Kidney epithelial cell (primary cell): ENCODE measurements around the gene AFF3. TPM values are rescaled to one million over a fixed set of nuclear protein-coding genes. Genes with fewer than 3 reads are reported as not detected.

Experiments used
- DNase-seq: peaks from one replicate; pipeline ENCODE4 v3.0.0-alpha.2; 2010; ENCODE audit warnings: low read depth
- H3K27me3 ChIP-seq: 2 replicates; pipeline ENCODE4 v1.6.0; 2011; ENCODE audit warnings: low read length; ENCODE audit not compliant: control insufficient read depth, insufficient read depth
- H3K36me3 ChIP-seq: 2 replicates; pipeline ENCODE4 v1.5.1; 2011; ENCODE audit warnings: low read length; ENCODE audit not compliant: control insufficient read depth, insufficient read depth
- H3K4me3 ChIP-seq: 2 replicates; pipeline ENCODE4 v1.5.1; 2011; ENCODE audit warnings: low read depth, mild to moderate bottlenecking, control low read depth, low read length
- total RNA-seq: library from RNA; depleted of rRNA; stranded (reverse); fragments of >200 nt; gene quantifications from 2 replicates; pipeline ENCODE4 v1.2.3, GENCODE V29; 2015
- TF ChIP-seq, protein P1 (sequence below): IDR thresholded peaks from 2 replicates; pipeline ENCODE4 v1.5.1; 2011; ENCODE audit warnings: mild to moderate bottlenecking, moderate library complexity, low read length, control low read depth, inconsistent platforms; ENCODE audit not compliant: insufficient read depth, poor library complexity, severe bottlenecking

AFF3 gene
- total RNA-seq, 1 donor from 2014 or later, result 13.9 TPM

DNA sequence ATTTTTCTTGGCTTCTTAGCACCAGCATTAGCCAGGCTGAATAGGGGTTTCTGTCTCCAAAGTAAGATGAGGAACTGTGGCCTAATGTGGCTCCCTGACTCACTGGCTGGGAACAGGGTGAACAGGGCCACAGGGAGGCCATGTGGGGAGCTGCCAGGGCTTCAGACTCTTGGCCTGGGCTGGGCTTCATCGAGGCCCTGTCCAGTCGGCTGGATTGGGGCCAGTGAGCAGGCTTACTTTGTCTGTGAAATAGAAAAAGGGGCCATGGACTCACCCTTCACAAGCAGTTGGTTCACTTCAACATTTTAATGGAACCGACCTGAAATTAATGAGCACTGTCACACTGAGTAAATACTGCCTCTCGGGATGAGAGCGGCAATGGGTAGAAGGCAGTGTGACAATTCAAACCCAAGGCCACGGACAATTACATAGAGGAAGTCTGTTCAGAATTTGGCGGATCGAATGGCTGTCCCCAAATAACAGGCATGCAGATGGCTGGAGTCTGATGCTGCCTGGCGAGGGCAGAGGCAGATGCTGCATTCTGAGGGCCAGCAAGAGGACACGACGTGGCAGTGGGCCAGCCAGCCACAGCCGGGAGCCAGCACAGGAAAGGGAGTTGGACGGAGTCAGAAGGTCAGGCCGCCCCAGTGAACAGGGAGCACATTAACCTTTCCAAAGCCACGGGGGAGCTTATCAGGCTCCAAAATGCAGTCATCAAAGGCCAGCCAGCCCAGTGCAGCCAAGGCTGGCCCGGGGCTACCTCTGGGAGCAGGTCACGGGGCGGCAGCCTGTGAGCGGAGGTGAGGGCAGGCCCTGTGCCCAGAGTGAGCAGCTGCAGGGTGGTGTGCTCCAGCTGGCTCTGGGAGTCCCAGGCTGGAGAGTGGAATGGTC is 506.0 kb downstream of the AFF3 start:
- TF ChIP-seq, protein P1, sequence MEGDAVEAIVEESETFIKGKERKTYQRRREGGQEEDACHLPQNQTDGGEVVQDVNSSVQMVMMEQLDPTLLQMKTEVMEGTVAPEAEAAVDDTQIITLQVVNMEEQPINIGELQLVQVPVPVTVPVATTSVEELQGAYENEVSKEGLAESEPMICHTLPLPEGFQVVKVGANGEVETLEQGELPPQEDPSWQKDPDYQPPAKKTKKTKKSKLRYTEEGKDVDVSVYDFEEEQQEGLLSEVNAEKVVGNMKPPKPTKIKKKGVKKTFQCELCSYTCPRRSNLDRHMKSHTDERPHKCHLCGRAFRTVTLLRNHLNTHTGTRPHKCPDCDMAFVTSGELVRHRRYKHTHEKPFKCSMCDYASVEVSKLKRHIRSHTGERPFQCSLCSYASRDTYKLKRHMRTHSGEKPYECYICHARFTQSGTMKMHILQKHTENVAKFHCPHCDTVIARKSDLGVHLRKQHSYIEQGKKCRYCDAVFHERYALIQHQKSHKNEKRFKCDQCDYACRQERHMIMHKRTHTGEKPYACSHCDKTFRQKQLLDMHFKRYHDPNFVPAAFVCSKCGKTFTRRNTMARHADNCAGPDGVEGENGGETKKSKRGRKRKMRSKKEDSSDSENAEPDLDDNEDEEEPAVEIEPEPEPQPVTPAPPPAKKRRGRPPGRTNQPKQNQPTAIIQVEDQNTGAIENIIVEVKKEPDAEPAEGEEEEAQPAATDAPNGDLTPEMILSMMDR, result no peak
- no peak overlapping the region for H3K4me3 ChIP-seq
- DNase-seq, result no peak
- no peaks in the 10 kb centered on the region for H3K27me3 ChIP-seq
- H3K36me3 ChIP-seq, result no peaks in the 10 kb centered on the region

DNA sequence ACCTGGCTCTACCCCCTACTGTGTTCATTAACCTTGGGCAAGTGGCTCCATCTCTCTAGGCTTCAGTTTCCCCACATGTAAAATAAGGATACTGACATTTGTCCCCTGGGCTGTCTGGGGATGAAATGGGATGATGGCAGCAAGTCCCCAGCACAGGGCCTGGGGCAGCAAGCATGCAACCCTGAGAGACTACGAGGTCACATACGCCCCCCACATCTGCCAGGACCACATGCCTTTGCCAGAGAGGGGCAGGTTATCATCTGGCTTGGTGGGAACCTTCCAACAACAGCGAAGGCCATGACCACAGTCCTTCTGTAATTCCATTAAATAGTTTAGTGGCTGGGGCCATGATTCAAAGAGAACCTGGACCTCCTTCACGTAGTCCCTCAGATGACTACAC is 506.7 kb downstream of the AFF3 start:
- DNase-seq, result no peak
- no peak overlapping the region for H3K4me3 ChIP-seq

DNA sequence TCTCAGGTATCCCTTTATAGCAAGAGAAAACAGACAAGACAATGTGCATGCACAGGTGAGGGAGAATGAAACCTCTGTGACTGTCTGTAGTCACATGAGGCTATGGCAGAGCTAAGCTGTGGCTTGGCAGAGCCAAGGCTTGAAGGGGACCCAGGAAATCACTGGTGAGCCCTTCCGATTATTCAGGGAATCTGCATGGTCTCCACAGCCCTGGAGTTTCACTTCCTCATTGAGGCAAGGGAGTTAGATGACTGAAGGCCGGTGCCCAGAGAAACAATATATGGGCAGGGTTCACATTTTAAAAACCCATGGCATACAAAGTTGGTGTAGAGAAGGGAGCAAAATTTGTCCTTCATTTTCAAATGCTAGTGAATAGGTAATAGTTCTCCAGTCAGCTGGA is 508.2 kb downstream of the AFF3 start:
- H3K27me3 ChIP-seq, result no peaks in the 10 kb centered on the region

More for the DNA sequence above, 506.7 kb downstream of the AFF3 start:
- TF ChIP-seq, protein P1, result no peak
- no peaks in the 10 kb centered on the region for H3K36me3 ChIP-seq
- H3K27me3 ChIP-seq, result no peaks in the 10 kb centered on the region

DNA sequence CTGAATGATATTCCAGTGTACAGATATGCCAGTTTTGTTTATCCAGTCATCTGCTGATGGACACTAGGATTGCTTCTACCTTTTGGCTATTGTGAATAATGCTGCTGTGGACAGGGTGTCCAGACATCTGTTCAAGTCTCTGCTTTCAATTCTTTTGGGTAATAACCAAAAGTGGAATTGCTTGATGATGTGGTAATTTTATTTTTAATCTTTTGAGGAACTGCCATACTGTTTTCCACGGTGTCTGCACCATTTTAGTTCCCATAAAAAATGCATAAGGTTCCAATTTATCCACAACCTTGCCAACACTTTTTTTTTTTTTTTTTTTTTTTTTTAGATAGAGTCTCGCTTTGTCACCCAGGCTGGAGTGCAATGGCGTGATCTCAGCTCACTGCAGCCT is 510.7 kb downstream of the AFF3 start:
- TF ChIP-seq, protein P1, result no peak
- no peaks in the 10 kb centered on the region for H3K27me3 ChIP-seq
- H3K4me3 ChIP-seq, result no peak overlapping the region
- no peak for DNase-seq
- H3K36me3 ChIP-seq, result no peaks in the 10 kb centered on the region

More for the DNA sequence above, 508.2 kb downstream of the AFF3 start:
- Histone ChIP-seq H3K36me3 (no peaks in the 10 kb centered on the region), H3K4me3 (no peak overlapping the region)
- TF ChIP-seq, protein P1, result no peak
- DNase-seq, result no peak

DNA sequence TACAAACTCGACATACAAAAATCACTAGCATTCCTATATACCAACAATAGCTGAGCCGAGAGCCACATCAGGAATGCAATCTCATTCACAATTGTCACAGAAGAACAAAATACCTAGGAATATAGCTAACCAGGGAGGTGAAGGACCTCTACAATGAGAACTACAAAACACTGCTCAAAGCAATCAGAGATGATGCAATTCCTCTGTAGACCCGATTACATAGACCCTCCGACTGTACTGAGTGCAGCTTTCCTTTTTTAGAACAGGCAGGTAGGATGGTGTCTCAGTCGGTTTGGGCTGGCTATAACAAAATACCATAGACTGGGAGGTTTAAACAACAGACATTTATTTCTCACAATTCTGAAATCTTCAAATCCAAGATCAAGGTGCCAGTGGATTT is 513.1 kb downstream of the AFF3 start:
- Histone ChIP-seq H3K4me3 (no peak overlapping the region), H3K27me3 (no peaks in the 10 kb centered on the region), H3K36me3 (no peaks in the 10 kb centered on the region)
- TF ChIP-seq, protein P1, result no peak
- DNase-seq, result no peak
